Measurements from ENCODE around the gene ZNF41. TPM values are rescaled to one million over a fixed set of nuclear protein-coding genes. Genes with fewer than 3 reads are reported as not detected.
A peak's percentile ranks its signal among the peaks of the same experiment; 100 is the strongest.

Gene ZNF41
- total RNA-seq, 1 donor from 2014 or later, result 11.5 TPM

- Histone ChIP-seq H3K9me3 (no peaks in the 10 kb centered on the region), H3K27ac (peak overlapping the region; percentile 96), H3K27me3 (no peaks in the 10 kb centered on the region), H3K4me3 (peak overlapping the region; percentile 63), H3K36me3 (no peaks in the 10 kb centered on the region), H3K4me1 (peaks cover 4% of the 10 kb centered on the region)
- ATAC-seq (no peak), DNase-seq (peak; percentile 58)
- intact Hi-C loops (cut with DNase I), result no loop called here
- no peak for TF ChIP-seq CTCF (IDR thresholded peaks at IDR 0.05)
These were observed 565 bp upstream of the ZNF41 start for GRCh38 chrX:47483306-47484268.

- no peak for ATAC-seq
- no peak for TF ChIP-seq CTCF (IDR thresholded peaks at IDR 0.05)
These were observed 934 bp downstream of the ZNF41 start for GRCh38 chrX:47482065-47482511.

GRCh38 chrX:47481160-47481559 is 1.9 kb downstream of the ZNF41 start:
- H3K27me3 ChIP-seq, result no peaks in the 10 kb centered on the region
- H3K4me1 ChIP-seq, result peaks cover 4% of the 10 kb centered on the region
- H3K4me3 ChIP-seq, result no peak overlapping the region
- no peak overlapping the region for H3K27ac ChIP-seq
- intact Hi-C loops (cut with DNase I), result no loop called here
- no peak for TF ChIP-seq CTCF (IDR thresholded peaks at IDR 0.05)
- DNase-seq (no peak), ATAC-seq (no peak)
- H3K36me3 ChIP-seq, result no peaks in the 10 kb centered on the region
- no peaks in the 10 kb centered on the region for H3K9me3 ChIP-seq

More at GRCh38 chrX:47482065-47482511, 934 bp downstream of the ZNF41 start:
- peak overlapping the region; percentile 96 for H3K27ac ChIP-seq
- peaks cover 4% of the 10 kb centered on the region for H3K4me1 ChIP-seq
- H3K4me3 ChIP-seq, result peak overlapping the region; percentile 63
- no peak for DNase-seq
- H3K36me3 ChIP-seq, result no peaks in the 10 kb centered on the region
- H3K27me3 ChIP-seq, result no peaks in the 10 kb centered on the region
- intact Hi-C loops (cut with DNase I), result no loop called here
- H3K9me3 ChIP-seq, result no peaks in the 10 kb centered on the region

GRCh38 chrX:47480576-47480975 is 2.4 kb downstream of the ZNF41 start:
- DNase-seq (no peak), ATAC-seq (no peak)
- no peak for TF ChIP-seq CTCF (IDR thresholded peaks at IDR 0.05)
- no peaks in the 10 kb centered on the region for H3K9me3 ChIP-seq
- no peak overlapping the region for H3K27ac ChIP-seq
- no peak overlapping the region for H3K4me3 ChIP-seq
- H3K27me3 ChIP-seq, result no peaks in the 10 kb centered on the region
- intact Hi-C loops (cut with DNase I), result no loop called here
- peaks cover 4% of the 10 kb centered on the region for H3K4me1 ChIP-seq
- no peaks in the 10 kb centered on the region for H3K36me3 ChIP-seq

GRCh38 chrX:47475476-47475875 is 7.5 kb downstream of the ZNF41 start:
- Histone ChIP-seq H3K36me3 (no peaks in the 10 kb centered on the region), H3K4me3 (no peak overlapping the region), H3K27ac (no peak overlapping the region), H3K4me1 (no peaks in the 10 kb centered on the region), H3K27me3 (no peaks in the 10 kb centered on the region), H3K9me3 (no peaks in the 10 kb centered on the region)
- TF ChIP-seq CTCF (IDR thresholded peaks at IDR 0.05), result no peak
- intact Hi-C loops (cut with DNase I), result no loop called here
- ATAC-seq (no peak), DNase-seq (no peak)

Measured in upper lobe of right lung (tissue), 1 donor.